PFSK-1 (cell line): ENCODE measurements around the gene DUSP6.
A peak's percentile ranks its signal among the peaks of the same experiment; 100 is the strongest.

Experiments
- FOXP2 ChIP-seq: optimal IDR thresholded peaks from 2 replicates; pipeline ENCODE3; 2011; ENCODE audit warnings: borderline replicate concordance, control low read depth, inconsistent platforms; ENCODE audit not compliant: insufficient read depth; ENCODE audit errors: extremely low read length, extremely low read depth
- POLR2AphosphoS5 ChIP-seq: IDR thresholded peaks from 2 replicates; pipeline ENCODE4 v1.6.1; 2012; ENCODE audit warnings: low read depth, mild to moderate bottlenecking, control low read depth, low read length, moderate library complexity
- SIN3A ChIP-seq: IDR thresholded peaks from 2 replicates; pipeline ENCODE4 v1.6.1; 2012; ENCODE audit warnings: mild to moderate bottlenecking, low read length, moderate library complexity, borderline replicate concordance; ENCODE audit not compliant: insufficient read depth
- TAF1 ChIP-seq: IDR thresholded peaks from 2 replicates; pipeline ENCODE4 v1.6.1; 2012; ENCODE audit warnings: low read length, control low read depth, borderline replicate concordance; ENCODE audit not compliant: insufficient read depth
- TF ChIP-seq, protein P1 (sequence below), 2 experiments: IDR thresholded peaks; 2 replicates each; pipeline versions ENCODE4 v1.6.1 to v1.8.0; 2011 to 2012; ENCODE audit warnings: low read depth in 2 of 2, low read length in 2 of 2, control low read depth in 1 of 2, inconsistent platforms in 1 of 2, mild to moderate bottlenecking in 1 of 2, moderate library complexity in 1 of 2; ENCODE audit not compliant: insufficient read depth in 1 of 2

The DUSP6 gene

DNA sequence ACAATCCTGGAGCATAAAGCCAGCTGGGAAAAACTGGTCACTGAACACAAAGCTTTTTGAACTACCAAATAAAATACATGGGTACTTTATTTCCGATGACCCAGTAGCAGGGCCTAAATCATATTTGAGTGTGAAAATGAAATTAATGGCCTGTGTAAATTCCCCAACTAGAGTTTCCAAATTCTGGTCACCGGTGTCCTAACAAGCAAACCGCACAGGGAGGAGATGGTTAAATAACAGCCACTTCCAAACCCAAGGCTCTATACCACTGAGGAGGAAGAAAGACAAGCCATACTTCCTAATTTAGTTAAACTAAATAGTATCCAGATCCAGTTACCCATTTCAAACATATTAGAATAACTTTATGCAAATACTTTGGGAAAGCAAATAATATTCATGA lies 40.1 kb upstream of the DUSP6 start:
- TF ChIP-seq FOXP2 (no peak), SIN3A (no peak), TAF1 (no peak), POLR2AphosphoS5 (no peak)
- TF ChIP-seq, protein P1, sequence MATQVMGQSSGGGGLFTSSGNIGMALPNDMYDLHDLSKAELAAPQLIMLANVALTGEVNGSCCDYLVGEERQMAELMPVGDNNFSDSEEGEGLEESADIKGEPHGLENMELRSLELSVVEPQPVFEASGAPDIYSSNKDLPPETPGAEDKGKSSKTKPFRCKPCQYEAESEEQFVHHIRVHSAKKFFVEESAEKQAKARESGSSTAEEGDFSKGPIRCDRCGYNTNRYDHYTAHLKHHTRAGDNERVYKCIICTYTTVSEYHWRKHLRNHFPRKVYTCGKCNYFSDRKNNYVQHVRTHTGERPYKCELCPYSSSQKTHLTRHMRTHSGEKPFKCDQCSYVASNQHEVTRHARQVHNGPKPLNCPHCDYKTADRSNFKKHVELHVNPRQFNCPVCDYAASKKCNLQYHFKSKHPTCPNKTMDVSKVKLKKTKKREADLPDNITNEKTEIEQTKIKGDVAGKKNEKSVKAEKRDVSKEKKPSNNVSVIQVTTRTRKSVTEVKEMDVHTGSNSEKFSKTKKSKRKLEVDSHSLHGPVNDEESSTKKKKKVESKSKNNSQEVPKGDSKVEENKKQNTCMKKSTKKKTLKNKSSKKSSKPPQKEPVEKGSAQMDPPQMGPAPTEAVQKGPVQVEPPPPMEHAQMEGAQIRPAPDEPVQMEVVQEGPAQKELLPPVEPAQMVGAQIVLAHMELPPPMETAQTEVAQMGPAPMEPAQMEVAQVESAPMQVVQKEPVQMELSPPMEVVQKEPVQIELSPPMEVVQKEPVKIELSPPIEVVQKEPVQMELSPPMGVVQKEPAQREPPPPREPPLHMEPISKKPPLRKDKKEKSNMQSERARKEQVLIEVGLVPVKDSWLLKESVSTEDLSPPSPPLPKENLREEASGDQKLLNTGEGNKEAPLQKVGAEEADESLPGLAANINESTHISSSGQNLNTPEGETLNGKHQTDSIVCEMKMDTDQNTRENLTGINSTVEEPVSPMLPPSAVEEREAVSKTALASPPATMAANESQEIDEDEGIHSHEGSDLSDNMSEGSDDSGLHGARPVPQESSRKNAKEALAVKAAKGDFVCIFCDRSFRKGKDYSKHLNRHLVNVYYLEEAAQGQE (IDR thresholded peaks at IDR 0.05; ENCODE audit: insufficient read depth in 1 of 2, low read depth in 2 of 2, low read length in 2 of 2) = no peak

DNA sequence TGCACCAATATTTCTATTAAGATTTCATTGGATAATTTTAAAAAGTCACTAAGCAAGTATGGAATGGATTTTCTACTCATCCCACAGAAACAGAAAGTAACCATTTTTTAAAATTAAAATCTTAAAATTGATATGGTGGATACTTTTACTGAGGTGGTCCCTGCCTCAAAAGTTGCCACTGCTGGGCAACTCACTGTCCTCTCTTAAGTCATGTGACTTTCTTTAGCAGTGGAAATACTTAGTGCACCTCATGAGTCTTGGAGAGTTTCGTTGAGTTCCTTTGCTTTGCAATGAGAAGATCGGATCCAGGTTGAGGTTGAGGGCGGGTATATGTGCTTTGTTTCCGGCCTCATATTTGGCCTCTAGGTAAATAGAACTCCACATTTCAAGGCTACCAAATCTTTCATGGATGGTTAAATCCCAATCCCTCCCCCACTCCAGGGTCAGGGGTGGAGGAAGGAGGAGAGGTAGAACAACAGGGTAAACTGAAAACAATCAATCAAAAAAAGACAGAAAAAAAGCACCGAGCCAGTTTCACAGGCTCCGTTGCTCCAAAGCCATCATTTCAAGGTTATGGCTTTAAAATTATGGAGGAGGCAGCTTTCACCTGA lies 39.5 kb upstream of the DUSP6 start:
- no peak for TF ChIP-seq TAF1
- TF ChIP-seq POLR2AphosphoS5 = no peak

DNA sequence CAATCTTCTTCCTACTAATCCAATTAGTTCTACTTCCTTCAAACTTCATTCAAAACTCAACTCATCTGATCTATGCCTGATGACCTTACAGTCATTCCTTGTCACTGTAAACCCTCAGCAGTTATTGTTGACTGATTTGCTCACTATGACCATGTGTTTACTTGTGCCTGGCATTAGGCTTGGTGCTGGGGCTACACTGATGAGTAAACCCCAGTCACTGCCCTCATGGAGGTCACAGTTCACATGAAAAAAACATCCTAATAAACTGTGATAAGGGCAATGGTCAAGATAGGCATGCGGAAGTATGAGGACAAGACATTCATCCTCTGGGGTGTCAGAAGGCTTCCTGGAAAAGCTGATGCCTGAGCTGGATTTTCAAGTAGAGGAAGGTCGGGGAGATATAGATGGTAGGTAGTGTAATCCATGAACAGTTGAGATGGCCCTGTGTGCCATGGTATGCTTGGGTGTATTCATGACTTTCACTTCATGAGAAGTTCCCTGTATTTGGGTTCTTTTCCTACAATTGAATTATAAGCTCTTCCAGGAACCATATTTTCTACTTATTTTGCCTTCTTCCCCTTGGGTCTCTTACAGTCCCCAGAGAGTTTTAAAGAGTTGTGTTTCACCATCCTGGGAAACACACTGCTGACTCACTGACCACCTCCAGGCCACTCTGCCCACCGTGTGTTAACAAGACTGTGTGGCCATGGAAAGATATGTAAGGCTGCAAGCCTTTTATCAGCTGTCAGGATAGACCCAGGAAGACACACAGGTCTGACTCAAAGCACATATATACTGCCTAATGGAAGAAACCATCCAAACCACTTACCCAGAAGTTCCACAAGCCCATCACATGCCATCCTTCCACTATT lies 38.7 kb upstream of the DUSP6 start:
- no peak for TF ChIP-seq TAF1
- TF ChIP-seq, protein P1 (IDR thresholded peaks at IDR 0.05; ENCODE audit: insufficient read depth in 1 of 2, low read depth in 2 of 2, low read length in 2 of 2) = no peak
- TF ChIP-seq FOXP2 = peak; percentile 57
- TF ChIP-seq POLR2AphosphoS5 = no peak
- TF ChIP-seq SIN3A = no peak

DNA sequence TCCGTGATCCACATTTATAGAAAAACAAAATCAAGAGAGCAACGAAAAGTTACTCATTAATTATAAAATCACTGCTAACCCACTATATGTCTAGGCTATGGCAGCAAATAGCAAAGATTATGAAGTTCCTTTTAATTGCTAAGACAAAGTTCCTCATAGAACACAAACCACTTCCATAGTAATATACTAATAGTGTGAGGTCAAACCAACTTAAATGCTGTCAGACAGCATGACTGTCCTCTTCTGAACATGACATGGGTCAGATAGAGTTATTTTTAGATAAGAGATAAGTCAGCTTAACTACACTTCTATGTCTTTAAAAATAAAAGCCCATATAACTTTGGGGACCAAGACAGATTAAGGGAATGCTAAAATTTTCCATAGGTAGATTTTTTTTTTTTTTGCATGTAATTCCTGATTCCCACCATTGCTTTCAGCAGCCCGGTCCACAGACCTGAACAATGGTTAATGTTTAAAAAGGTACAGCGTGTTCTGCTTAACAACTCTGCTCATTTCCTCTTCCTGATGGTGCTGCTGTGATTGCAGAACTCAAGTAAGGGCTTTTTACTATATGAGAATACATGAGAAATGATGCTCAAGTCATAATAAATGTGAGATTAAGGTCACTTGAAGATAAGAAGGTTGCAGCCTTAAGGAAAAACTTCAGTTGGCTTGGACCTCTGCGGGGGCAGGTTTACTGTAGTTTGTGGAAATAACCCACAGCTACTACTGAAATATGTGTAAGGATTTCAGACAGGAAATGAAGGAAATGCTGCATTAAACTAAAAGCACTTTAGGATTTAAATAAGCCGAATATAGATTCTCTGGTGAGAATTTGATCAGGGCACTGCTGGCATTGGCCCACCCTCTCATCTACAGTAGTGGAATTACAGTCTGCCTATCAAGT lies 37.7 kb upstream of the DUSP6 start:
- TF ChIP-seq, protein P1 (IDR thresholded peaks at IDR 0.05; ENCODE audit: insufficient read depth in 1 of 2, low read depth in 2 of 2, low read length in 2 of 2) = no peak
- TF ChIP-seq FOXP2 (no peak), POLR2AphosphoS5 (no peak), SIN3A (no peak), TAF1 (no peak)

DNA sequence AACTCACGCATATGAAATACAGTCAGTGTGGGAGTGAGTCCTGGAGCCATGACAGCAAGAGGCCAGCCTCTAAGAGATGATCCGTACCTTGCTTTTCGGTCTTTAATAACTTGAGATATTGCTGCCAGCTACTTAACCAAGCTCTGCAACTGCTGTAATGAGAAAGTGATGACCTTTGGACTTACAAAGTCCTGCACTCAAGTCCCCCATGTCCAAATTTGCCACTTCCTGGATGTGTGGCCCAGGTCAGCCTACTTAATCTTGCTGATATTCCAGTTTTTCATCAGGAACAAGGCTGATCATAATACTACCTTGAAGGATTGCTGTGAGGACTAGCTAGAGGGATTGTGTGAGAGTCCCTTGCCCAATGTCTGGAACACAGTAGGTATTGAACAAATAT lies 33.8 kb upstream of the DUSP6 start:
- TF ChIP-seq FOXP2 (no peak), SIN3A (no peak), POLR2AphosphoS5 (no peak), TAF1 (no peak)
- TF ChIP-seq, protein P1 (IDR thresholded peaks at IDR 0.05; ENCODE audit: insufficient read depth in 1 of 2, low read depth in 2 of 2, low read length in 2 of 2) = no peak
